Activated CD8-positive, alpha-beta memory T cell treated with anti-CD3 and anti-CD28 coated beads for 36 hours (primary cell): ENCODE results near the gene FBLN5. TPM values are rescaled to one million over a fixed set of nuclear protein-coding genes. Genes with fewer than 3 reads are reported as not detected.

Source experiments
- CTCF ChIA-PET: fragments of 350-600 bp; sonication (Branson Sonifier 250); formaldehyde crosslinking; loops from one replicate; lab custom pipeline; 2021; ENCODE audit warnings: antibody characterized with exemption; lab: Charles Lee
- POLR2A ChIA-PET: fragments of 350-600 bp; sonication (Branson Sonifier 250); formaldehyde crosslinking; loops from one replicate; lab custom pipeline; 2021; ENCODE audit warnings: antibody characterized with exemption; lab: Charles Lee
- total RNA-seq, 2 experiments: library from RNA; stranded (reverse); gene quantifications; one replicate each; pipeline ENCODE4 v1.2.3, GENCODE V29; 2021

FBLN5 gene, protein sequence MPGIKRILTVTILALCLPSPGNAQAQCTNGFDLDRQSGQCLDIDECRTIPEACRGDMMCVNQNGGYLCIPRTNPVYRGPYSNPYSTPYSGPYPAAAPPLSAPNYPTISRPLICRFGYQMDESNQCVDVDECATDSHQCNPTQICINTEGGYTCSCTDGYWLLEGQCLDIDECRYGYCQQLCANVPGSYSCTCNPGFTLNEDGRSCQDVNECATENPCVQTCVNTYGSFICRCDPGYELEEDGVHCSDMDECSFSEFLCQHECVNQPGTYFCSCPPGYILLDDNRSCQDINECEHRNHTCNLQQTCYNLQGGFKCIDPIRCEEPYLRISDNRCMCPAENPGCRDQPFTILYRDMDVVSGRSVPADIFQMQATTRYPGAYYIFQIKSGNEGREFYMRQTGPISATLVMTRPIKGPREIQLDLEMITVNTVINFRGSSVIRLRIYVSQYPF
- under 1 TPM; 0.51 to 0.84 TPM for total RNA-seq

DNA sequence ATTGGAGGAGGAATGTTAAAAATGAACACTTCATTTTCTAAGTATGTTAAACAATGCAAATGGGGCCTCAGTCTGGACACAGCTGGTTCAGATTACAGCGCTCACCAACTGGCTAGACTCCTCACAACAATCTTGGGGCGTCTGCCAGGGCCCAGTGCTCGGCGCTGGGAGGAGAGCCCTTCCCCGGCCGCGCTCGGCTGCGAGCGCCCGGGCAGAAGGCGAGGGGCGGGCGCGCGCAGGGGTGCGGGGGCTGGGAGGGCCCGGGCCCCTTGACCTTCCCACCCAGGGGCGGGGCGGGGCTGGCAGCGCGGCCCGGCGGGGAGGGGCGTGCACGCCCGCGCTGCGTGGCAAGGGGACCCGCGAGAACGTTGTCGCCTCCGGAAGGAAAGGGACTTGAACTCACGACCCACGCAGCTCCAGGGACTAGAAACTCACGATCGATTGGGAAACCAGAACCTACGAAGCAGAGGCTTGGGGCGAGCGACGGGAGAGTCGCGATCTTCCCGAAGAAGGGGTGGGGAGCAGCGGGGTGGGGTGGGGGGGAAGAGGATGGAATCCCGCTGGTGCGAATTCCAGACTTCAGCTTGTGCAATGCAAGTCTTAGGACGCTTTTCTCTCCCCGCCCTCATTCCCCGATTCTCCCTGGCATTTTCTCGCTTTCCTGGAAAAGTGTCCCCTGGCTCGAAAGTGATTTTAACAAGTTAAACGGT is at the start of gene FBLN5:
Gene FBLN5, minus strand, starts transcription at position 220 of the 710 bp plus-strand sequence. CDS start 465 bp downstream, outside the sequence.
- ChIA-PET POLR2A (no interaction called here), CTCF (interaction anchor here (0.6 to 1.4 kb wide), 2 partner anchors 8 to 160 kb away, joined by 3 read pairs; no protein-coding TSS in a partner anchor)

DNA sequence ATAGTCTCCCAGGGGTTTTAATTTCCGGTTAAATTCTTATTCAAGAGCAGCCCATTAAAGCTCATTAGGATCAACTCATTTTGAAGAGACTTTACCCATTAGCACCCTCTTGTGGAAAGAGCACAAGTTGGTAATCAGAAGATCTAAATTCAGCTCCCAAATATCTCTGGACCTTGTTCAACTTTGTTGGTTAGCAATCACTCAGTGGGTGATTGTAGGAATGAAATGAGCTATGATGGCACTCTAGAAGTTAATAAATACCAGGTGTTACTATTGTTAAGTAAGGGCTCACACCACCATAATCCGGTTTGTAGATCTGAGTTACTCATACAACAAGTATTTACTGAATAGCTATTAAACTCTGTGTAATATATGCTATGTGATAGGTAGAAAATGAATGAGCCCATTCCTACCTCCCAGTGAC is 49.5 kb upstream of the FBLN5 start:
- CTCF ChIA-PET: interaction anchor here (0.7 to 1.1 kb wide), 3 partner anchors 21 to 130 kb away, joined by 3 to 4 read pairs (median 3); partner anchors contain the start of gene TC2N
- POLR2A ChIA-PET: no interaction called here

DNA sequence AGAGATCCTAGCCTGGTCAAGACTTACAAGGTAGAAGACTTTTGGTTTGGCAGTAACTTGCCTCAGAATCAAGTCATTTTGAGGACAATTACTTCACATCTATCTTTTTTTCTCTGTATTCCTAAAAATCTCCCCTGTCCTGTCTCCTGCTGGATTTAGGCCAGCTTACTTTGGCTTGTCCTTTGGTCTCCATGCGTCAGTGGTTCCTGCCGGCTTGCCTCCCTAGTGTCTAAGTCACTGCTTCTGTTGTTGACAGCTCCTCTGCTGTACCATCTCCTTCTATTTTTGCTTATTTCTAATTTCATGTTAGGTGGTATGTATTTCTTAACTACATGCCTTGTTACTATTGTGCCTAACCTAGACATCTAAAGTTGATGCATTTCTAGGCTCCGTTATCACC is 39.7 kb upstream of the FBLN5 start:
- POLR2A ChIA-PET: no interaction called here
- CTCF ChIA-PET: no interaction called here

DNA sequence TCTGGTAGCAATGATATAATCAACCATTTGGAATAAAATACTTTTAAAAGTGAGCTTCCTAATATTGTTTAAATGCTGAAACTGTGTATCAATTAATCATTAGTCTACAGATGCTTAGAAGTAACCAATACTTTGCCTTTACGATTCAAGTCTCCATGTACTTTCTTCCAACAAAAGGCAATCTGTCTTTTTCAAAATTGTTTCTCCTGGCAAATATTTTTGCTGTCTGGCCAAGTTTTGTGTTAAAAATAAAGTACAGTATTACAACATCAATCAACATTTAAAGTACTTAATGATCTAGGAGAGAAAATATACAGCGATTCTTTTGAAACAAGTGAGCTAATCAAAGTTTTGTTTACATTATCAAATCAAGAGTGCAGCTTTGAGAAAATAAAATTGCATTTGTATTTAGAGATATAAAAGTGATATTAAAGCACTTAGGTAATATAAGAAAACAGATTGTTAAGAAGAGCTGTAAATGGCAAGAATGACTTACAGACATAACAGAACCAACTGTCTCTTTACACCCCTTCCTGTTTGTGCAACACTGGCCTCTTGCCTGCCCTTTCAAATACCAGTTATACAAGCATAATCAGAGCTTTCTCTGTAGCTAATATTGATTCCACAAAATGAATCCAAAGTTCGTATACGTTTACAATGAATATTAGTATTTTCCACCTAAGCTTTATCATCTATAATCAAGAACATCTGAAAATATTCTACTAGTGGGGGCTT is 38.2 kb upstream of the FBLN5 start:
- ChIA-PET CTCF (no interaction called here), POLR2A (no interaction called here)

DNA sequence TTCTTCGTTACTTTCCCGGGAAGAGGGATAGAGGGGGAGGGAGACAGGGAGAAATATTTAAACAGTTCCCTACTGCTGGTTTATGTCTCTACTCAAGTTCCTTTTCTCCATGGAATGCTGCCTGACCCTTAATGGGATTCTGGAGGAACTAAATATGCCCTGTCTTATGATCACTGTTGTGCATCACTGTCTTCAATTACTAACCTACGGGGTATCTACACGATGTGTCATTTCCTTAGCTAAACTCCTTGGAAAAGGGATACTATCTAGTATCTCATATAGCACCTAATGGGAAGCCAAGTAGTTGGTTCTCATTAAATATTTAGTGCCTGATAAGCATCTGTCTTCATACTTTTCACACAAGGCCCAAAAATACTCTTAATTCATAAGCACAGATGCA is 37.5 kb upstream of the FBLN5 start:
- CTCF ChIA-PET: no interaction called here
- POLR2A ChIA-PET: no interaction called here

DNA sequence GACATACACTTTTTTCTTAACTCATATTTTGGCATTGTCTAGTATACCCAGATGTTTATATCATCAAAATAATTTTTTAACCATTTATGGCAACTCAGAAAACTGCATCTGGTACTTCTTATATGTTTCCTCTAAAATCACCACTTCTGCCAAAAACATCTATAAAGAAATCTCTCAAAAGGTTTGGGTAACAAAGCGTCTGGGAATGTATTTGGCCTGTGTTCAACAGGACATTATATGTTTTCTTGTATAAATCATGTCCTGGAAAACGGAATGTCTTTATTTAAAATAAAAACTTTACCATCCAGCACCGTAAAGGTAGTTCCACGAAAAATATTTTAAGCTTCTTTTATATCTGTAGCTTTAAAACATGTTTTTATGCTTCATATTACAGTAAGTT is 36.1 kb upstream of the FBLN5 start:
- CTCF ChIA-PET: no interaction called here
- POLR2A ChIA-PET: no interaction called here

DNA sequence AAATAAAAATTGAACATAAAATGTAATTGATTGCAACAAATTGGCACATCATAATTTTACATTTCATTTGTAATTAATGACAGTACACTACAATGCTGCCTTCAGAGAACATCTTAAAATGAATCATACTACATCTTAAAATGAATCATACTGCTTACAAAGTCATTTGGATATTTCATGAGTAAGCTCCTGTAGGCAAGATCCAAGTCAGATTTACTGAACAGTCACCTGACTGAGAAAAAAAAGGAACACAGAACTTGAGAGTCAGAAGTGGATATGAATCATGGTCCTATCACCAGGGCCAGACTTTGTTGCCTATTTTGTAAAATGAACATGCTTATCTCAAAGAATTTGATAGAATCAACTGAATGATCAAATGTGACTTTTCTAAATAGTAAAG is 32.7 kb upstream of the FBLN5 start:
- POLR2A ChIA-PET: no interaction called here
- CTCF ChIA-PET: no interaction called here

DNA sequence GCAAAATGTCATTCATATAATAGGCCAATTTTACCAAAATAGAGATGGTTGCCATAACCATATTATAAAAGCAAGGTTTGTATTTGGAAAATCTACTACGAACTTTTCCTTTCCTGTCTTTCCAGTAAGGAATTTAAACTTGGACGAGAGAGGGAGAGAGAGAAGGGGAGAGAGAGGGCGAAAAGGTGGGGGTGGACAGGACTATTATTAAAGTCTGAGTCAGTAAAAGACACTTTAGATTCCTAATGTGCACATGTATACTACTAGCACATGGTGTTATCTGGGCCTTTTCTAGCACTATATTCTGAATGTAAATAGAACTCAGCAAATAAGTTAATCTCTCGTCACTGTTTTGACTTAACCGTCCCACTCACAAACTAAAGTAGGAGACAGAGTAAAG is 30.4 kb upstream of the FBLN5 start:
- ChIA-PET POLR2A (no interaction called here), CTCF (no interaction called here)

DNA sequence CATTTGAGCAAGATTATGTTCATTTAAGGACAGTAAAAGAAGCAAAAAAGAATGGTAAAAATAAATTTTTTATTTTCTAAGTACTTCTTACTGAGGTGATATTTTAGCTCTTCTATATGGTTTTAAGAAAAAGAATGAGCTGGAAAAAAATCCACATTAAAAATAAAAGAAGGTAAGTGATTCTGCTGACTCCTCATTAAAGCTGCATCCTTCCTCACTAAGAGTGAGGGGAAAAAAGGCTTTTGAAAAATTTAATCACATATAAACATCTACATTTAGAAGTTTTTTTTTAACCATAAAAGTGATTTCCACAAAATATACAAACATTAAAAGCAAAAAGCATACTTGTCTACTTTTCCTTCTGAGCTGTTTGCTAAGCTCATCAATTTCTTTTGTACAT is 28.3 kb upstream of the FBLN5 start:
- CTCF ChIA-PET: interaction anchor here (1.0 kb wide), 1 partner anchor 21 kb away, joined by 3 read pairs; no protein-coding TSS in a partner anchor
- POLR2A ChIA-PET: no interaction called here

DNA sequence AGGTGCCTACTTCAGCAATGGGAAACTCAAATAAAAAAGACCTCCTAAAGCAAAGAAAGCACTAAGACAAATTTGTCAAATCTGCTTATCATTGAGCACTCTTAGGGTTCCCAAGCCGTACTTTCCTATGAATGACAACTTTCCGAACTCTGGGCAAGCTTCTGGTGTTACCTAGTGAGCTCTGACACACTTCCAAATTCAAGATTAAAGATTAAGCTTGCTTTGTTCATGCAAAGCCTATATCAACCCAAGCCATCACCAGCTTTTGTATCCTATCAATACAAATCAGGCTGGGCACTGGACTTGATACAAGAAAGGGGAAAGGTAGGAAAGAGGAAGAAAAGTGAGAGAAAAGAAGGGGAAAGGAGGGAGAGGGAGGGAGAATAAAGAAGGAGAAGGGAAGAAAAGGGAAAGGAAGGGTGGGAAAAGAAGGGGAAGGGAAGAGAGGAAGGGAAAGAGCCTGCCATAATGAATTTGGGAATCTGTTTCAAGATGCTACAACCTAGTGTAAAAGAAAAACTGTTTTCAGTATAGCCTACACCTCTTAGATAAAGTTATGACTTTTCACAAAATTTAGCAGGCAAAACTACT is 23.8 kb upstream of the FBLN5 start:
- POLR2A ChIA-PET: interaction anchor here (0.7 kb wide), 1 partner anchor 28 kb away, joined by 4 read pairs; no protein-coding TSS in a partner anchor
- CTCF ChIA-PET: no interaction called here

DNA sequence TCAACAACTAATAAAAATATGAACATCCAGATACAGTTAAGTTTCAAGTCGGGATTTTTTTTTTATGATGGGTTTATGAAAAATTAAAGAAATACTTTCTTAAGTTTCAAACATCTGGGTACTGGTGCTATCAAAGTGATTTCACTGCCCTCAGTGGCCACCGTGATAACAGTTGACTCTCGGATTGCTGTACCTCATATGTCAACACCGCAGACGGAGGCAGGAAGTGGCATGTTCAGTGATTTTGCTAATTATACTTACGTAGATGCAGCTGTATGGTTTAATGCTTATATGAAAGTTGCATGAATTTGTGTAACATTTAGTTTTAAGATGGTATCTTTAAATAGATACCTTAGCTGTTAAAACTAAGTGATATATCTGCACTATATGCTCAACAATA is 20.8 kb upstream of the FBLN5 start:
- ChIA-PET POLR2A (no interaction called here), CTCF (no interaction called here)

DNA sequence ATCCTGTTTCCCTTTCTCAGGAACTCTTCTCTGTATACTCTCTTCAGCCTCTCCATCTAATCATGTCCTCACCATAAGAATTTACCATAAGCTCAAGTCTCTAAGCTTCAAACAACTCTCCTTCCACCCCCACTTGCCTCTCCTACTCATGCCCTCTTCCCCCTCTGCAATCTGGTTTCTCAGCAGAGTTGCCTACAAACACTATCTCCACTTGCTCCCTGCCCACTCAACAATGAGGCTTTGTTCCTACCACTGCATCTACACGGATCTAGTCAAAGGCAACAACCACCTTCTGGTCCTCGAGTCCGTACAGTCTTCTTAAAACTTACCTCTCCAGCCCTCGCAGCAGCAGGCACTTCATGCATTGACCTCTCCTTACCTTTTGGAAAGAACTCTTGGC is 17.2 kb upstream of the FBLN5 start:
- ChIA-PET CTCF (no interaction called here), POLR2A (no interaction called here)

DNA sequence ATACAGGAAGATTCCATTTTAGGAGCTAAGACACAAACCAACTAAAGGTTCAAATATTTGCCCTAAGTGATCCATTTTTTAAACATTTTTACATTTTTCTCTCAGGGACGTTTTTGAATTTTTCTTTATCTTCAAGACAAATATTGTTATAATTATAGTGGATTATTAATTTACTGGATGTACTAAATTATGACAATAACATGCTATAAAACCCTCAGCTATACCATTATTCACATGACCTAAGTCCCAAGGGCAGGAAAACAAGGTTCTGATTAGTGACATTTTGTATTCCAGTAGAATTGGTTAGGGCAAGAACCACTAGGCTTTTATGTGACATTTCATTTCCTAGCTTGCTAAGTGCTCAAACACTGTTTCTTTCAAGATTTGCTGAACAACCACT is 16.5 kb upstream of the FBLN5 start:
- POLR2A ChIA-PET: no interaction called here
- CTCF ChIA-PET: no interaction called here

DNA sequence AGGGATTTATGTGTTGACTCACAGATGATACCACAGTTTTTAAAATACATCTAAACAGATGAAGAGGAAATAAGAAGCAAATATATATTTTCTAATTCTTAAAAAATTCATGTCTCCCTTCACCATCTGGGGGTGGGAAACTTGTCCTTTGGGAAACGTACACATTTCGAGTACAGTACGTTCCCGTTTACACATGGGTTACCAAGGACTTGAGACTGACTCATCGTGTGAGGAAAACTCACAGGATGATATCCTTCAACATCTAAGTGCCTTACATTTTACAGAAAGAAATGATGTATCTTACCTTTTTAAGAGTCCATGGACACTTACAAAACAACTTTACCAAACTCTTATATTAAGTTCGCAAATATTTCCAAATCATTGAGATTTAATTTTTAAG is 16.0 kb upstream of the FBLN5 start:
- CTCF ChIA-PET: no interaction called here

DNA sequence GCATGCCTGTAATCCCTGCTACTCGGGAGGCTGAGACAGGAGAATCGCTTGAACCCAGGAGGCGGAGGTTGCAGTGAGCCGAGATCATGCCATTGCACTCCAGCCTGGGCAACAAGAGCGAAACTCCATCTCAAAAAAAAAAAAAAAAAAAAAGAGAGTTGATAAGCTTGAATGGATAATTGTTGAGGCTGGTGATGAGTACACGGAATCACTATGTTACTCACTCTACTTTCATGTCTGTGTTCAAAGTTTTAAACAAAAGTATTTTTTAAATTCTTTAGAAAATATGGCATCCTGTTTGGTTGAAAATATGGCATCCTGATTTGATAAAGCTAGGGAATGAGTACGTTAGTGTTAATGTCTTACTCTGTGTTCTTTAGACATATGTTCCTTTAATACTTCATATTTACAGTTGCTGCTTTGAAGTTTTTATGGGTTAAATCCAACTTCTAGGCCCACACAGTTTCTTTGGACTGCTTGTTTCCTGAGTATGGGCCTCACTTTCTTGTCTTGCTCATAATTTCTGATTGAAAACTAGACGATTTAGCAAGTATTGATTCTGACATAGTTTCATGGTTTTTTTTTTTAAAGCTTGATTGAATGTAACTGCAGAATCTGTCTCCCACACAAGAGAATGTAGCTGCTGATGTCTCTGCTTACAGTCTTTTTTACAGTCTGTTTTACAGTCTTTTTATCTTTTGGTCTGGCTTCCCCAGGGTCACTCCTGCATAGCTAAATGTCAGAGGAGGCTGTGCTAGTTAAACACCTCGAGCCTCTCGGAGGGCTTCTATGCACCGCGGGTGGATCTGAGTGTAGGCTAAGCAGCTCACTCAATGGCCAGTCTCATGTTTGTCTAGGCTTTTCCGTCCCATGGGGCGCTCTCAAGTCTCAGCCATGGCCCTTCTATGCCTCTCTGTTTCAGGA is 14.1 kb upstream of the FBLN5 start:
- CTCF ChIA-PET: interaction anchor here (0.7 to 1.4 kb wide), 4 partner anchors 35 to 848 kb away, joined by 3 to 6 read pairs (median 3); no protein-coding TSS in a partner anchor
- POLR2A ChIA-PET: interaction anchor here (0.6 to 0.7 kb wide), 3 partner anchors 17 to 160 kb away, joined by 3 to 13 read pairs (median 5); no protein-coding TSS in a partner anchor

More for the DNA sequence above, 16.0 kb upstream of the FBLN5 start:
- POLR2A ChIA-PET: no interaction called here

DNA sequence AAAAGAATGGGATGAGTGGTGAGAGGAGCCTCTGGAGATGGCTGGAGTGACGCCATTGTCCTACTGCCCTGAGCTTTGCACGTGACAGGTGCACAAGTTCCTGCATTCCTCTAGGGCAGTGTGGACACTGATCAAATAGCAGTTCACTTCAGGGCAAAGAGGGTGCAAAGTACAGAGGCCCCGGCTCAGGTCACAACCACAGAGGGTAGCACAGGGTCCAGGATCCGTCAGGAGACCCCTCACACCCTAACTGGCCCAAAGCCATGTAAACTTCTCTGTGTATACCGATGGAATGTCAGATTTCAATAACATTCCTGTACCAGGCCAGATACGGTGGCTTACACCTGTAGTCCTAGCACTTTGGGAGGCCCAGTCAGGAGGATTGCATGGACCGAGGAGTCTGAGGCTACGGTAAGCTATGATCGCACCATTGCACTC is 10.4 kb upstream of the FBLN5 start:
- ChIA-PET POLR2A (interaction anchor here (0.6 kb wide), 1 partner anchor 14 kb away, joined by 5 read pairs; no protein-coding TSS in a partner anchor), CTCF (no interaction called here)

DNA sequence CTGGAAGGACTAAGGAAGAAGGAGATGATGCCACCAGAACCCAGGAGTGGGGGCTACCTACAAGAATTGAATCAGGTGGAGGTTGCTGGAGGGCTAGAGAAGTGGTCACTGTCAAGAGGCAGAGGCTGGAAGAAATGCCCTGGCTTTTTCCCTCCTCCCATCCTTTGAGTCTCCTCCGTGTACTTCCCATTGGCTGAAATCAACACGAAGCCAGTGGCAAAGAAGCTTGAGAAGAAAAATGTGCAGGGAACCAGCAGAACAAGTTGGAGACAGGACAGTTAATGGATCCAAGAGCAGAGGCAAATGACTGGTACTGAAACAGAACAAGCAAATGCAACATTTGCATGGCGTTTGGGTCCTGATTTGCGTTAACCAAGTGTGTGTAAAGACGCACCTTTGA is 9.1 kb upstream of the FBLN5 start:
- ChIA-PET CTCF (interaction anchor here (1.5 kb wide), 1 partner anchor 10 kb away, joined by 3 read pairs; no protein-coding TSS in a partner anchor), POLR2A (no interaction called here)

DNA sequence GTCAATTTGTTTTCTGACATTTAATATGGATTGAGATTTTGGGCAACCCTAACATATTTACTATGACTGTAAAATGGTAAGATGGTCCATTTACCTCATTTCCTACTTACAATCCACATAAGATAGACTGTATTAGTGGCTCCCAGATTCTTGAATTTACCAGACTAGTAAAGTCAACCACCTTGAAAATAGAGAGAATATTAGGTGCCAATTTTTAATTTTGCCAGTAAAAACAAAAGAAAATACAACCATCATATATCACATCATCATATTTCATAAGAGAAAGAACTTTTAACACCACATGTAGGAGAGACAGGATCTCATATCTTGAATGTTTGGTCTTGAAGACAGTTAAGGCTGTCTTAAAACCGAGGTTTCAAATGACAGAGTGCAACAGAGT is 7.7 kb upstream of the FBLN5 start:
- POLR2A ChIA-PET: no interaction called here

More for the DNA sequence above, 7.7 kb upstream of the FBLN5 start:
- CTCF ChIA-PET: interaction anchor here (1.5 kb wide), 1 partner anchor 9 kb away, joined by 3 read pairs; no protein-coding TSS in a partner anchor
